ENCODE data around the gene S100PBP. TPM values are rescaled to one million over a fixed set of nuclear protein-coding genes. Genes with fewer than 3 reads are reported as not detected.

Gene S100PBP
- total RNA-seq, 1 experiment from 2014 or later: 83.4 TPM

DNA sequence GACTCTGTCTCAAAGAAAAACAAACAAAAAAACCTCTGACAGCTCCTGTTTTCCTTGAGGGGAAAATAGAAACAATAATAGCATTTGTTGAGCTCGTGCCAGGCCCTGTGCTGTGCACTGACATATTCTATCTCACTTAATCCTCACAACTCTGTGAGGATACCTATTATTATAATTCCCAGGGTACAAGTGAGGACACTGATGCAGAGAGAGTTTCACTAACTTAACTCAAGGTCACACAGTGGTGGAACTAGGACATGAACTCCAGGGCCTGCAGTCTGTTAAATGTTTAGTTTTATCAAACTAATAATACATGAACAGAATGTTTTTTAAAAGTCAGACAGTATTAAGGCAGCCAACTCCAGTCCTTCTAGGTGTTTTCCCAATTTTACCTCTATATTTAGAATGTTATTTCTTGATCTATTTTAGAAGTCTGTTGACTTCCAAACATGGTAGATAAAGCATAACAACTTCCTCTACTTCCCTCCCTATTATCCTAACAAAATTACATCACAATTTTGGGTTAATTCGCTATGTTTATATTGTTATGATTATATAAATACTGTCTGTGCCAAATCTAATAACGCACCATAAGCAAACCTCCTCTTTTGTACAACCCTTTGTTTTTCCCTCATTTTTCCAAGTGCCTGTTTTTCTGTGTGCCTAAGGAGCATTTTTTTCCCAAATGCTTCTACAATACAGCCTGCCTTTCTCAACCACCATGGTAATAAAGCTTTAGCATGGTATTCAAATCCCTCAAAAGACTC lies 48.4 kb downstream of the S100PBP start:
- DNase-seq: no peak
- H3K36me3 ChIP-seq (replicated peaks; ENCODE audit: control insufficient read depth, insufficient read depth, low read length): peaks cover 2% of the 10 kb centered on the region
- H3K4me3 ChIP-seq (ENCODE audit: insufficient read depth, low read depth, low read length): no peak overlapping the region
- H3K27me3 ChIP-seq (ENCODE audit: control insufficient read depth, insufficient read depth, low read length): peaks cover 18% of the 10 kb centered on the region

DNA sequence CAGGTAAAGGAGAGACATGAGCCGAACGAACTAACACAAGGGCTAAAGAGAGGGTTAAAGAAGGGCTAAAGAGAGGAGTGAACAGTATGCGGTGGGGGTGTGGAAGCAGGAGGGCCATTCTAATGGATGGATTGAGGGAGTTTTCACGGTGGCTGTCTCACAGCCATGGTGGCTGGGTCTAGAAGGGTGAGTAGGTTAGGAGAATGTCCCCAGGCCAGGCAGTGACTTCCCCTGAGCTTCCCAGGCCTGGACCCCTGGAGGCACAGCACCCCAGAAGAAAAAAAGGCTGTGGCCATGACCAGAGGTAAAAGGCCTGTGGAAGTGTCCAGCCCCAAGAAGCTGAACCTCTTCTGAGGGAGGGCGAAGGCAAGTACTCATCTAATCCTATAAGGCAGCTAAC lies 49.7 kb downstream of the S100PBP start:
- peaks cover 31% of the 10 kb centered on the region for H3K27me3 ChIP-seq (ENCODE audit: control insufficient read depth, insufficient read depth, low read length)
- no peak overlapping the region for H3K4me3 ChIP-seq (ENCODE audit: insufficient read depth, low read depth, low read length)
- no peak for DNase-seq

GRCh38 chr1:32867671-32868070 lies 50.2 kb downstream of the S100PBP start:
- Histone ChIP-seq H3K36me3 (replicated peaks; ENCODE audit: control insufficient read depth, insufficient read depth, low read length) (peaks cover 2% of the 10 kb centered on the region), H3K4me3 (ENCODE audit: insufficient read depth, low read depth, low read length) (no peak overlapping the region), H3K27me3 (ENCODE audit: control insufficient read depth, insufficient read depth, low read length) (peaks cover 33% of the 10 kb centered on the region)
- no peak for DNase-seq

More for the DNA sequence above, 49.7 kb downstream of the S100PBP start:
- peaks cover 2% of the 10 kb centered on the region for H3K36me3 ChIP-seq (replicated peaks; ENCODE audit: control insufficient read depth, insufficient read depth, low read length)

- no peak overlapping the region for H3K4me3 ChIP-seq (ENCODE audit: insufficient read depth, low read depth, low read length)
- no peak for DNase-seq
- no peaks in the 10 kb centered on the region; the same call in 1 of the 2 replicates for H3K36me3 ChIP-seq (replicated peaks; ENCODE audit: control insufficient read depth, insufficient read depth, low read length)
- H3K27me3 ChIP-seq (ENCODE audit: control insufficient read depth, insufficient read depth, low read length): peaks cover 33% of the 10 kb centered on the region
These were observed 50.6 kb downstream of the S100PBP start for GRCh38 chr1:32868085-32868484.

GRCh38 chr1:32868806-32869455 lies 51.5 kb downstream of the S100PBP start:
- Histone ChIP-seq H3K4me3 (ENCODE audit: insufficient read depth, low read depth, low read length) (no peak overlapping the region), H3K27me3 (ENCODE audit: control insufficient read depth, insufficient read depth, low read length) (peaks cover 33% of the 10 kb centered on the region), H3K36me3 (replicated peaks; ENCODE audit: control insufficient read depth, insufficient read depth, low read length) (no peaks in the 10 kb centered on the region)
- DNase-seq: no peak

DNA sequence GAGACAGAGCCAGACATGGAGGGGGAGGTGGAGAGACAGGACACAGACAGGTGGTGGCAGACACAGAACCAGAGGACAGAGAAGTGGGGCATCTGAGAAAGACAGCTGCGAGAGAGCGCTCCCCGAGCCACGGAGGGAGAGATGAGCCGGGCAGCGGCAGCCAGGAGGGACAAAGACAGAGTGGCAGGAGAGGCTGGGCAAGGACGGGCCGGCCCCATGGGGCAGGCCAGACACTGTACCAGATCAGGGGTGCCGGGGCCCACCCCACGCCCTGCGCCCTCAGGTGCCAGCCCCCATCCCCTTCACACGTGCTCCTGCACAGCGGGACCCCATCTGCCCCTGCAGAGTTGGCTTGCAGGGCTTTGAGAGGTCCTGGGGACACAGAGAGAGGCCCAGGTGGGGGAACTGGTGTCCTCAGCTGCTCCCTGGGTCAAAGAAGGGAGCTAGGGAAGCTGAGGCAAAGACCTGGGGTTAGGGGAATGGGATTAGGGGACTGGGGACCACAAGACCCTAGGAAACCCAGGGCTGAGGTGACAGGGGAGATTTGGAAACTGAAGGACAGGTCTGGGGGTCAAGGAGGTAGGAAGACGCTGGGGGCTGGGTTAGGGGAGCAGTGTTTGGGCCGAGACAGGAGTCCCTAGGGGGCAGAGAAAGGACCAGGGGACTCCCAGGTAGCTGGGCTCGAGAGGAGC lies 52.6 kb downstream of the S100PBP start:
- DNase-seq: peak; percentile 72
- peaks cover 33% of the 10 kb centered on the region for H3K27me3 ChIP-seq (ENCODE audit: control insufficient read depth, insufficient read depth, low read length)
- H3K36me3 ChIP-seq (replicated peaks; ENCODE audit: control insufficient read depth, insufficient read depth, low read length): no peaks in the 10 kb centered on the region
- peak overlapping the region; percentile 28 for H3K4me3 ChIP-seq (ENCODE audit: insufficient read depth, low read depth, low read length)

GRCh38 chr1:32870615-32871363 lies 53.3 kb downstream of the S100PBP start, which contains the start of gene FNDC5:
FNDC5 (minus strand) TSS chr1:32870912.
- H3K27me3 ChIP-seq (ENCODE audit: control insufficient read depth, insufficient read depth, low read length): peaks cover 33% of the 10 kb centered on the region
- peak within 1 kb of the TSS; percentile 49 for H3K4me3 ChIP-seq (ENCODE audit: insufficient read depth, low read depth, low read length)
- peak; percentile 92 for DNase-seq
- H3K36me3 ChIP-seq (replicated peaks; ENCODE audit: control insufficient read depth, insufficient read depth, low read length): no peaks in the 10 kb centered on the region

DNA sequence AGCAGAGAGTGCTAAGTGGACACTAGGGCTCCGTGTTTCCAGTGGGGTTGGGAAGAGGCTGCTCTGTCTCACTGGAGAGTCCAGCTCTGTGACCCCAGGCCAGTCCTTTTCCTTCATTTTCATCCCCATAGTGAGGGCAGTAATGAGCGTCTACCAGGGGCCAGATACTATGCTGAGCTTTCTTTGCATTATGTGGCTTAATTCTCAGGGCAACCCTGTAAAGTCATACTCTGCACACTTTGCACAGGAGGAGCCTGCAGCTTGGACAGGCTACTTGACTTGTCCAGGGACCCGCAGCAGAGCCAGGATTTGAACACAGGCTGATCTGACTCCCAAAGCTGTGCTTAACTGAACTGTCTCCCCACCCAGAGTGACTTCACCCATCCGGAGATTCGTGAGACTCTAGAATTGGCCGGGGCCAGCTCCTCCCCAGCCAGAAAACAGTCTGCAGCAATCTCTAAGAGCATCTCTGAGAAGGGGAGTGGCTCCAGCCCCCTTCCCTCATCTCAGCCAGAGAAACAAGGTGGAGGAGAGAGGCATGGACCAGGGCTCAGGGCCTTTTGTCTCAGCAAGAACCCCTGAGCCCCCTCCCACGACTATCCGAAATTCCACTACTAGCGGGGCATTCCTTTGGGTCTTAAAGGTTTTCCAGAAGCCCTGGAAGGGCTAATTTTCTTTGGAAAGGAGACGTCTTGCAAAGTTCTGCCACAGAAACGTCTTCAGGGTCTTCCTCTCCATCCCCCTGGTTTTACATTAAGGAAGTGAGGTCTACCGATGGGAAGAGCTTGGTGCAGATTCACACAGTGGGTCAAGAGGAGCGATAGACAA lies 54.1 kb downstream of the S100PBP start:
- peaks cover 36% of the 10 kb centered on the region for H3K27me3 ChIP-seq (ENCODE audit: control insufficient read depth, insufficient read depth, low read length)
- H3K36me3 ChIP-seq (replicated peaks; ENCODE audit: control insufficient read depth, insufficient read depth, low read length): no peaks in the 10 kb centered on the region
- peak; percentile 65 for DNase-seq
- peak overlapping the region; percentile 49; the same call in 1 of the 2 replicates for H3K4me3 ChIP-seq (ENCODE audit: insufficient read depth, low read depth, low read length)

DNA sequence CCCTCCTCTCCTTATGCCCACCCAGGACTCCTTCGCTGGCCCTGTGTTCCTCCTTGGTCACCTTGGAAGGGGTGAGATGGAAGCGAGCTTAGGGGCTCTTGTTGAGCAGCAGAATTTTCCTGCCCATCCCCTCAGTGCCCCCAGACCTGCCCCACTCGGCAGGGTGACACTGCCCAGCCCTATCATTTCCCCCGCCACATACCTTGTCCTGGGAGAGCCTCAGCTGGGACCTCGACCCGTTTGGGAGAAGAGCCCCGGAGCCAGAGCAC lies 54.7 kb downstream of the S100PBP start:
- Histone ChIP-seq H3K27me3 (ENCODE audit: control insufficient read depth, insufficient read depth, low read length) (peaks cover 36% of the 10 kb centered on the region), H3K36me3 (replicated peaks; ENCODE audit: control insufficient read depth, insufficient read depth, low read length) (no peaks in the 10 kb centered on the region), H3K4me3 (ENCODE audit: insufficient read depth, low read depth, low read length) (no peak overlapping the region)
- DNase-seq: no peak

DNA sequence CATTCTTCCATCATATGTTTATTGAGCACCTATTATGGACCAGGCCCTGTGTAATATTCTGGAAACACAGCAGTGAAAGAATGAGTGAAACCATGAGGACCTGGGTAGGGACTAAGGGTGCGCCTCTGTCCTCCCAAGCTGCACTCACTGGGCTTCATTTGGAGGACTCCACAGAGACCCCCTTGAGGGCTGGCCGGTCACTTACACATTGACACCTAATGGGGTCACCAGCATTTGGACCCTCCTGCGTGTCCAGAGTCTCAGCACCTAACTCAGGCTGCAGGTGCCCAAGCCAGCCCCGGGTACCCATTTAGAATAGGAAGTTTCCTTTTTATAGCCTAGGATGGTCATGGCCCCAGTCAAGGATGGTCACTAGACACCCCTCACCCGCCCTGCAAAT lies 56.0 kb downstream of the S100PBP start:
- DNase-seq: peak; percentile 5
- Histone ChIP-seq H3K36me3 (replicated peaks; ENCODE audit: control insufficient read depth, insufficient read depth, low read length) (no peaks in the 10 kb centered on the region), H3K27me3 (ENCODE audit: control insufficient read depth, insufficient read depth, low read length) (peaks cover 34% of the 10 kb centered on the region), H3K4me3 (ENCODE audit: insufficient read depth, low read depth, low read length) (no peak overlapping the region)

GRCh38 chr1:32874860-32875752 lies 57.7 kb downstream of the S100PBP start:
- Histone ChIP-seq H3K27me3 (ENCODE audit: control insufficient read depth, insufficient read depth, low read length) (peaks cover 22% of the 10 kb centered on the region), H3K36me3 (replicated peaks; ENCODE audit: control insufficient read depth, insufficient read depth, low read length) (no peaks in the 10 kb centered on the region), H3K4me3 (ENCODE audit: insufficient read depth, low read depth, low read length) (no peak overlapping the region)
- DNase-seq: peak; percentile 43

- H3K36me3 ChIP-seq (replicated peaks; ENCODE audit: control insufficient read depth, insufficient read depth, low read length): no peaks in the 10 kb centered on the region
- DNase-seq: peak; percentile 94
- peaks cover 10% of the 10 kb centered on the region for H3K27me3 ChIP-seq (ENCODE audit: control insufficient read depth, insufficient read depth, low read length)
- no peak overlapping the region for H3K4me3 ChIP-seq (ENCODE audit: insufficient read depth, low read depth, low read length)
These were observed 59.1 kb downstream of the S100PBP start for GRCh38 chr1:32876341-32877210.

Measured in H7 (cell line).